Measurements from ENCODE around the gene PRIMA1. TPM values are rescaled to one million over a fixed set of nuclear protein-coding genes. Genes with fewer than 3 reads are reported as not detected.

Gene PRIMA1
- total and polyA plus RNA-seq, 12 donors: 1.8 to 16.3 (median 4.1) TPM

- DNase-seq (no peak), ATAC-seq (no peak)
- no peaks in the 10 kb centered on the region for H3K4me1 ChIP-seq
- intact Hi-C loops (cut with DNase I): no loop called here
- TF ChIP-seq, protein P1, sequence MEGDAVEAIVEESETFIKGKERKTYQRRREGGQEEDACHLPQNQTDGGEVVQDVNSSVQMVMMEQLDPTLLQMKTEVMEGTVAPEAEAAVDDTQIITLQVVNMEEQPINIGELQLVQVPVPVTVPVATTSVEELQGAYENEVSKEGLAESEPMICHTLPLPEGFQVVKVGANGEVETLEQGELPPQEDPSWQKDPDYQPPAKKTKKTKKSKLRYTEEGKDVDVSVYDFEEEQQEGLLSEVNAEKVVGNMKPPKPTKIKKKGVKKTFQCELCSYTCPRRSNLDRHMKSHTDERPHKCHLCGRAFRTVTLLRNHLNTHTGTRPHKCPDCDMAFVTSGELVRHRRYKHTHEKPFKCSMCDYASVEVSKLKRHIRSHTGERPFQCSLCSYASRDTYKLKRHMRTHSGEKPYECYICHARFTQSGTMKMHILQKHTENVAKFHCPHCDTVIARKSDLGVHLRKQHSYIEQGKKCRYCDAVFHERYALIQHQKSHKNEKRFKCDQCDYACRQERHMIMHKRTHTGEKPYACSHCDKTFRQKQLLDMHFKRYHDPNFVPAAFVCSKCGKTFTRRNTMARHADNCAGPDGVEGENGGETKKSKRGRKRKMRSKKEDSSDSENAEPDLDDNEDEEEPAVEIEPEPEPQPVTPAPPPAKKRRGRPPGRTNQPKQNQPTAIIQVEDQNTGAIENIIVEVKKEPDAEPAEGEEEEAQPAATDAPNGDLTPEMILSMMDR (IDR thresholded peaks at IDR 0.05): no peak
- no peaks in the 10 kb centered on the region for H3K36me3 ChIP-seq
- H3K27me3 ChIP-seq: peaks cover 0 to 6% (median 0%) of the 10 kb centered on the region in 7 donors
- no peaks in the 10 kb centered on the region for H3K9me3 ChIP-seq
- H3K4me3 ChIP-seq: no peak overlapping the region
- 84 to 88% methylated on average over 13 of the region's 13 CpGs for WGBS, 2 donors
- H3K27ac ChIP-seq: no peak overlapping the region
Observed at GRCh38 chr14:93717668-93718320, 70.5 kb downstream of the PRIMA1 start.

DNA sequence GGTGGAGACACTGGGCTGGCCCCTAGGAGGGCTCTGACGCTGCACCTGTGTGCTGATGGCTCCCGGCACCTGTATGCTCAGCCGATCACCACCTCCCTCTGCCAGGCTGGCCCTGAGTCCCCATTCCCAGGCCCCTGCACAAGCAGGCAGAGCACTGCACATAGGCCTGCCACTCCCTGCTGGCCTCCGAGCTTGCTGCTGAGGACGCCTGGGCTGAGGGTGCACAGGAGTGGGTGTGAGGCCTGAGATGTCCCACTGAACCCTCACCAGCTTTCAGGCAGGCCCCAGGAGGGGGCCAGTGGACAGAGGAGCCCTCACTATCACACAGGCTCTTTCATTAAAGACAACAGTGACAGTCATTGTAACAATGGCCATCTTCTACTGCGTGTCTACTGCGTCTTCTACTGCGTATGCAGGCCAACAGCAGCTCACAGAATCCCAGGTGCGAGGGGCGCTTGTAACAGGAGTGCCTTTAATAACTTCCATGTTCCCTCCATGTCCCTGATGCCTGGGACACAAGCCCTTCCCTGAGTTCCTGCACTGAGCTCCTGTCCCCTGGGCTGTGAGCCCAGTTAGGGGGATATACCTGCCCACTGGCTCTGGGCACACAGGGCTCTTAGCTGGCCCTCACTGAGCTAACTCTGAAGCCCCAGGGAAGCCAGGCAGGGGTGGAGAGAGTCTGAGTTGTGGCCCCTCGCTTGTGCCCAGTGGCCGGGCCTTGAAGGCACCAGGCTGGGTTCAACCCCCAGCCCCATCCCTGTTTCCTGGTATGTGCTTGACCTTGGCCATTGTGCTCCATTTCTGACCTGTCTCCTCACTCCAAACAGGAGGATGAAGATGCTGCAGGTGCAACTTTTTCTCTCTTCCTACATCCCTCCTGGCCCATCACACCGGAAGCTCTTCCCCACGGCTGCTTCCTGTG lies 71.3 kb downstream of the PRIMA1 start:
- H3K9me3 ChIP-seq: no peaks in the 10 kb centered on the region
- H3K4me3 ChIP-seq: no peak overlapping the region
- TF ChIP-seq, protein P1 (IDR thresholded peaks at IDR 0.05): no peak
- peaks cover 0 to 6% (median 0%) of the 10 kb centered on the region in 7 donors for H3K27me3 ChIP-seq
- H3K27ac ChIP-seq: no peak overlapping the region
- peak in 1 of 8 donors; percentile 21 for ATAC-seq
- intact Hi-C loops (cut with DNase I): no loop called here
- no peak for DNase-seq
- 88% methylated on average over 14 of the region's 14 CpGs for WGBS, 2 donors
- H3K4me1 ChIP-seq: no peaks in the 10 kb centered on the region
- no peaks in the 10 kb centered on the region for H3K36me3 ChIP-seq

DNA sequence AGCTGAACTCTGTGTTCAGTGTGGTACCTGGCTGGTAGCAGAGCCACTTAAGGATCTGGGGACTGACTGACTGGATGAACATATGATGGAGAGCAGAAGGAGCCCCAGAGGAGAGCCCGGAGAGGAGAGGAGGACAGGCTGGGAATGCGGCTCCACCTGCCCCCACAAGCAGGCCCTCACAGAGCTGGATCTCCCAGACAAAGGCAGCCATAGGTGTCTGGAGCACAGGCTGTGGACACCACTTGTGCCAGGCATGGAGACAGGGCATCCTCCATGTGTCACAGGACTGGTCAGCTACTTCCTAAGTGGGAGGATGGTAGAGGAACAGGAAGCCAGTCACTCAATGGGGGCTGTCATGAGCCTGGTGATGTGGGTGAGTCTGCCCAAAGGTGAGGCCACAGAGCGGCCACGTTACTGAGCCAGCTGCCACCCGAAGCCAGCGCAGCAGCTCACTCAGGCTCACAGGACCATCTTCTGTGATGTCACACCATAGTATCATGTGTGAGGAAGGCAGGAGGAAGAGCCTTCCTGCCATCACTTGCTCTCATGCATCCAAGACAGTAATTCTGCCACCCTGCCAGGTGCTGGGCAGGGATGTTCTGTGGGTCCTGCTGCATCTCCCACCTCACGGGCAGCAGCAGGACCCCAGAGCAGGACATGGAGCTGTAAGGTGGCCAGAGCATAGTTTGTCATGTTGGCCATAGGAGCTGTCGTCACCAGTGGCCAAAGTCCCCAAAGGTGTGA lies 72.1 kb downstream of the PRIMA1 start:
- no peaks in the 10 kb centered on the region for H3K36me3 ChIP-seq
- WGBS, 2 donors: 89 to 90% methylated on average over 8 of the region's 8 CpGs
- DNase-seq (no peak), ATAC-seq (no peak)
- intact Hi-C loops (cut with DNase I): no loop called here
- peaks cover 0 to 6% (median 0%) of the 10 kb centered on the region in 7 donors for H3K27me3 ChIP-seq
- H3K4me1 ChIP-seq: no peaks in the 10 kb centered on the region
- TF ChIP-seq, protein P1 (IDR thresholded peaks at IDR 0.05): no peak
- H3K4me3 ChIP-seq: no peak overlapping the region
- no peaks in the 10 kb centered on the region for H3K9me3 ChIP-seq
- no peak overlapping the region for H3K27ac ChIP-seq

DNA sequence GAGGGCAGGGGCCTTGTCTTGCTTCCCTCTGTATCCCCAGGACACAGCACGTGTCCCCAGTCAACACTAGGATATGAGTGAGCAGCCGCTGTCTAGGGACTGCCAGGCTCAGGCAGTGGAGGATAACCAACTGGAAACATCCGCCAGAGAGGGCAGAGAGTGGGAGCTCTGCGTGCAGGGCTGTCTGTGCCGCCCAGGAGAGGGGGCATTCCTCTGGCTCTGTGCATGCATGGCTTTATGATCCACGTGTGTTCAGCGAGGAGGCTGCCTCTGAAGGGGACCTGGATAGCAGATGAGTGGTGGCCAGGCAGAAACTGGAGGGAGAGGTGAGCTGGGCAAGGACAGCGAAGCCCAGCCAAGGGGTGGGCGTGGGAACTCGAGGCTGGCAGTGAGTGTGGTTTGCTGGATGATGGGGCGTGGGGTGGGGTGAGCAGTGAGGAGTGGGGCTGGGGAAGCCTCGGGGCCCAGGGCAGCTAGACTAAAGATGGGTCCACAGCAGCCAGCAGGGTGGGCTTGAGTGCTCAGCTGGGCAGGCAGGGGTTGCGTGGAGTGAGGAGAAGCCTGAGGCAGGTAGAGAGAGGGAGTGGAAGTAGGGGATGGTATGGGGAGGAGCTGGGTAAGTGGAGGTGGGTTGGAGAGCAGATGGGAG lies 72.9 kb downstream of the PRIMA1 start:
- H3K36me3 ChIP-seq: no peaks in the 10 kb centered on the region
- H3K9me3 ChIP-seq: no peaks in the 10 kb centered on the region
- DNase-seq (no peak), ATAC-seq (no peak)
- TF ChIP-seq, protein P1 (IDR thresholded peaks at IDR 0.05): no peak
- 72% methylated on average over 13 of the region's 13 CpGs for WGBS, 2 donors
- H3K27ac ChIP-seq: no peak overlapping the region
- peaks cover 0 to 6% (median 0%) of the 10 kb centered on the region in 7 donors for H3K27me3 ChIP-seq
- H3K4me1 ChIP-seq: no peaks in the 10 kb centered on the region
- intact Hi-C loops (cut with DNase I): no loop called here
- no peak overlapping the region for H3K4me3 ChIP-seq

Measured in heart right ventricle (tissue), 16 donors.